Memory B cell (primary cell): ENCODE data around the gene ZNF710.

Source experiments
- ATAC-seq: fragments of 150-1000 bp; cut with Tn5 transposase; 2 replicates; pipeline ENCODE4 v1.10.0; 2021; ENCODE audit warnings: low read depth, mild to moderate bottlenecking, moderate library complexity
- DNase-seq, 2 donors: peaks; one replicate each; pipeline ENCODE4 v3.0.0; 2022; ENCODE audit warnings: low spot score in 2 of 2
- H3K27ac Mint-ChIP-seq: one replicate; pipeline ENCODE4 v1.8.0; 2022; ENCODE audit warnings: mild to moderate bottlenecking, moderate library complexity, mixed read lengths
- H3K27me3 Mint-ChIP-seq: one replicate; pipeline ENCODE4 v1.8.0; 2022; ENCODE audit warnings: mixed read lengths
- H3K36me3 Mint-ChIP-seq: one replicate; pipeline ENCODE4 v1.8.0; 2022; ENCODE audit warnings: mild to moderate bottlenecking, mixed read lengths
- H3K4me1 Mint-ChIP-seq: one replicate; pipeline ENCODE4 v1.8.0; 2022; ENCODE audit warnings: mixed read lengths
- H3K4me3 Mint-ChIP-seq: one replicate; pipeline ENCODE4 v1.8.0; 2022; ENCODE audit warnings: mild to moderate bottlenecking, moderate library complexity, mixed read lengths
- H3K9me3 Mint-ChIP-seq: one replicate; pipeline ENCODE4 v1.8.0; 2022; ENCODE audit warnings: mixed read lengths

Gene ZNF710

DNA sequence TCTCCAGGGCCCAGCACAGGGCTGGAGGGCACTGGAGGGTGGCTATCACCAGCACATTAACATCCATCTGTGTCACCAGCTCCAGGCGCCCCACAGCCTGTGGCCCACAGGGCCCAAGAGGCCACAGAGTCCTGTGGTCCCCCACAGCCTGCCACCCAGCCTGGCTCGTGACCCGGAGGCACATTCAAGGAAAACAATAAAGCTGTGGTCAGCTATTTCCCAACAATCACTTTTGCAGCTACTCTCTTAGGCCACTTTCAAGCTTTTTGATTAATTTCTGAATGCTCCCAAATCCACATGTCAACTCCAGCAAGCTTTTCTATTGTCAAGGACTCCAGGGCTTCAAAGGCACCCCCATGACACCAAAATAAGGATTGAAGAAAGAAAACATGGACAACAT is 84.4 kb downstream of the ZNF710 start:
- ATAC-seq: no peak
- H3K4me3 Mint-ChIP-seq: no peak overlapping the region
- no peaks in the 10 kb centered on the region for H3K4me1 Mint-ChIP-seq
- DNase-seq: no peak
- no peak overlapping the region for H3K27ac Mint-ChIP-seq
- H3K36me3 Mint-ChIP-seq: peaks cover 13% of the 10 kb centered on the region
- H3K9me3 Mint-ChIP-seq: no peaks in the 10 kb centered on the region
- H3K27me3 Mint-ChIP-seq: no peaks in the 10 kb centered on the region

DNA sequence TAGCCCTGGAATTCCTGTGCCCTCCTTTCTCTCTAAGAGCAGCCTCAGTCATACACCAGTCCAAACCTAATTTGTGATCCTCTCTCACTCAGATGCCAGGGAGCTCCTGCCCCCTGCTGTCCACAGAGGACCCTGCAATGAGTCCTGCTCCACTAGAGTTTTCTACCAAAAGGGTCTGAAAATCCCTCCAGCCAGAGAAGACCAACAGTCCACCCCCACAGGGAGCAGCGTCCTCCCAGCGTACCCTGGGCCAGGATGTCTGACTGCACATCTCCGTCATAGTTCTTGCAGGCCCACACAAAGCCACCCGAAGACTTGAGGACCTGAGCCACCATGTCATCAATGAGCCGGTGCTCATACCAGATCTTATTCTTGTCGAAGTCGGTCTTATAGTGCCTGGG is 85.7 kb downstream of the ZNF710 start:
- no peaks in the 10 kb centered on the region for H3K27me3 Mint-ChIP-seq
- H3K4me1 Mint-ChIP-seq: no peaks in the 10 kb centered on the region
- H3K4me3 Mint-ChIP-seq: no peak overlapping the region
- DNase-seq: peak; percentile 43 to 56
- peaks cover 12% of the 10 kb centered on the region for H3K36me3 Mint-ChIP-seq
- no peak overlapping the region for H3K27ac Mint-ChIP-seq
- H3K9me3 Mint-ChIP-seq: no peaks in the 10 kb centered on the region
- peak; percentile 80 for ATAC-seq

DNA sequence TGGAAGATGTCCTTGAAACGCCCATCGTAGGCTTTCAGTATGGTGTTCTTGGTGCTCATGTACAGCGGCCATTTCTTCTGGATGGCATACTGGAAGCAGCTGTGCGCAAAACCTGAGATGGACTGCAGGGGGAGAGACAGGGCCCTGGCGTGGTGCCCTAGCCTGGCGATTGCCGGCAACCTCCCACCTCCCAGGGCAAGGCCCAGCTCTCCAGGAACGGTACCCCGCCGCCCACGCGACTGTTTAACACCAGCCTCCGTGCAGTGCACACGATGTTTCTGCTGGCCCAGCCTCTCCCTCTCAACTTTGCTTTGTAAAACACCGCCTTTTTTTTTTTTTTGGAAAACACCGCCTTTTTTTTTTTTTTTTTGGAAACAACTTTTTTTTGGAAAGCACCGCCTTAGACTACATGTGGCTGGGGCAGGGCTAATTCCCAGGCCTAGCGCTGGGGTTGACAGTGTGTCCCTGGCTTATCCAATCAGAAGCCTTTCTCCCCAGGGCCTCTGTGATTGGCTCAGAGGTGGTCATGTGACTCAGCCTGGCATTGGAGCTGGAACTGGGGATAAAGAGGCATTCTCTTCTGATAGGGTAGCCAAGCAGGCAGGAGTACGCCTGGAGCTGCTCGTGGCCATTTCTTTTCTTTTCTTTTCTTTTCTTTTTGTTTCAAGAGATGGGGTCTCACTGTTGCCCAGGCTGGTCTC is 86.5 kb downstream of the ZNF710 start:
- Mint-ChIP-seq H3K27me3 (no peaks in the 10 kb centered on the region), H3K4me3 (no peak overlapping the region), H3K9me3 (no peaks in the 10 kb centered on the region), H3K36me3 (peaks cover 14% of the 10 kb centered on the region), H3K4me1 (peaks cover 3% of the 10 kb centered on the region), H3K27ac (no peak overlapping the region)
- ATAC-seq (no peak), DNase-seq (no peak)

DNA sequence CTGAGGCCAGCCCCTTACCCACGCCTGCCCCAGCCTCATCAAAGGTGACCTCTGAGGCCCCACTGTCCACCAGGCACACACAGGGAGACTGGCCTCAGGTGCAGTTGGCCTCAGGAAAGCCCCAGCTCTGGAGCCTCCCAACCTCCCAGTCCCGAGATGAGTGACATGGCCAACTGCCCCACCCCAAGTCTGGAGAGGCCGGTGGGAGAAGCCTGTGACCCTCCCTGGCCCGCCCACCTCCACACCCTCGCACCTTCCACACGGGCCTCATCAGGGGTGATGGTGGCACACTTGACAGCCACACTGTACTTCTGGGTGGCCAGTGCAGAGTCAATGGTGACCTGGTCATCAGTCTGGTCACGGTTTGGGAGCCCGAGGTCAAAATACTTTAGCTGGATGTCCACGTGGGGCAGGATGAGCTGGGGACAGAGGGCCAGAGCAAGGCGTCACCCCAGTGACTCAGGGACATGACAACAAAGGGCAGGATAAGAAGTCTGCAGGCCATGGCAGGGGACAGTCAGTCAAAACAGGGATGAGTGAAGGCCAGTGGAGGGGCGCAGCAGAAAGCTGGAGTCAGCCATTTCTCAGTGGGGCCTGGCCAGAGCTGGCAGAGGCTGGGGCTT is 89.2 kb downstream of the ZNF710 start:
- Mint-ChIP-seq H3K9me3 (no peaks in the 10 kb centered on the region), H3K27ac (no peak overlapping the region), H3K4me1 (peaks cover 7% of the 10 kb centered on the region), H3K36me3 (peaks cover 13% of the 10 kb centered on the region), H3K27me3 (no peaks in the 10 kb centered on the region), H3K4me3 (no peak overlapping the region)
- DNase-seq (no peak), ATAC-seq (no peak)

DNA sequence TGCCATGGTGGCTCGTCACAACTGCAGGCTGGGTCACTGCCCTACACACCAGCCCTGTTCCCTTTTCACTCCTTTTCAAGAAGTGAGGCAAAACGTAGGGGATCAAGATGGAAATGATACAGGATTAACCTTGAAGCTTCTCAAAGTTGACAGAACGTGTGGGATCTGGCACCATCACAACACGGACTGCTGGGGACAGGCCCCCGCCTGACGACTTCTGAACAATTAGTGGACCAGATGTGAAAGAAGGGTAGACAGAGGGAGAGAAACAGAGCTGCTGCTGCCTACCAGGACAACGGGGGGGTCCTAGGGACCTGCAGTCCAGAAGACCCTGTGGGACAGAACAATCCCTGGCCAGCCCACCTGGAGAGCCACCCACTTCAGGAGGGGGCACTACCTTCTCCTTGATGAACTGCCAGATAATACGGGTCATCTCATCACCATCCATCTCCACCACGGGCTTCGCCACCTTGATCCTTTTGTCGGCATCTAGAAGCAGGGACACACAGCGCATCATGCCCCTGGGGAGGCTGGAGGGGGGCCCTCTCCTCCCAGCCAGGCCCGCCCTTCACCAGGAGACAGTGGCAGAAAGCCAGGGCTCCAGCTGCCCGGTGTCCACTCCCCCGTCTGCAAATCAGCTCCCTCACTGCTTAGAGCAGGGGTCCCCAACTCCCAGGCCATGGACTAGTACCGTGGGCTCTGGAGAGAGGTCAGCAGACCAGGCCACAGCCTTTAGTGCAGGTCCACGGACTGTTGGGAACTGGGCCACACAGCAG is 90.2 kb downstream of the ZNF710 start:
- Mint-ChIP-seq H3K9me3 (no peaks in the 10 kb centered on the region), H3K27ac (no peak overlapping the region), H3K4me3 (no peak overlapping the region), H3K27me3 (no peaks in the 10 kb centered on the region), H3K4me1 (peaks cover 13% of the 10 kb centered on the region), H3K36me3 (peaks cover 13% of the 10 kb centered on the region)
- DNase-seq: no peak
- ATAC-seq: no peak

DNA sequence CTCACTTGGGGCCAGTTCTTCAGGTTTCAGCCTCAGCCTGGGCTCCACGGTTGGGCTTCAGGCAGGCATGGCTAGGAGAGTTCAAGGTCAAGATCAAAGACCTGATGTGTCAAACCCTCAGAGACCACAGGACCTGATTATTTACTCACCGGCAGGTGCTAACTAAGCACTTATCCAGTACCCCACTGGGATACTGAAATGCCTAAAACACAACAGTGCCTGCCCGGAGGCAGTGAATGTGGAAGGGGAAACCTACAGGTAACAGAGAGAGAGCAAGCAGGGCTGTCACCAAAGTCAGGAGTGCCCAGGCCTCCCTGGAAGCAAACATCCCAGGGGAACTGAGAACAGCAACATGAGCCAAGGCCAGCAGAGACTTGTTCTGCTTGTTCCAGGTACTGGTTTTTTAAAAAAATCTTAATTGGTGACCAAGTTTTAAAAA is 94.4 kb downstream of the ZNF710 start:
- Mint-ChIP-seq H3K27me3 (no peaks in the 10 kb centered on the region), H3K4me3 (peak overlapping the region; percentile 11), H3K9me3 (no peaks in the 10 kb centered on the region), H3K36me3 (peaks cover 2% of the 10 kb centered on the region), H3K4me1 (peaks cover 43% of the 10 kb centered on the region), H3K27ac (peak overlapping the region; percentile 81)
- DNase-seq (no peak), ATAC-seq (no peak)

DNA sequence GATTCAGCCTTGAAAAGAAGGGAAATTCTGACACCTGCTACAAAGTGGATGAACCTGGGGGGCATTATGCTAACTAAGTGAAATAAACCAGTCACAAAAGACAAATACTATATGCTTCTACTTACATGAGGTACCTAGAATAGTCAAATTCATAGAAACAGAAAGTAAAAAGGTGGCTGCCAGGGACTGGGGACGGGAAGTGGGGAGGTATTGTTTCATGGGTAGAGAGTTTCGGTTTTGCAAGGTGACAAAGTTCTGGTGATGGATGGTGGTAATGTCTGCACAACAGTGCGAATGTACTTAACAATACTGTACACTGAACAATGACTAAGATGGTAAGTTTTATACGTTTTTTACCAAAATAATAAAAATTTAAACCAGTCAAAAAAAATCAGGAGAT is 96.4 kb downstream of the ZNF710 start:
- Mint-ChIP-seq H3K27ac (peak overlapping the region; percentile 84), H3K4me3 (peak overlapping the region; percentile 3), H3K9me3 (no peaks in the 10 kb centered on the region), H3K4me1 (peaks cover 48% of the 10 kb centered on the region), H3K36me3 (no peaks in the 10 kb centered on the region), H3K27me3 (no peaks in the 10 kb centered on the region)
- ATAC-seq: peak; percentile 72
- peak in 1 of 2 donors; percentile 66 for DNase-seq

DNA sequence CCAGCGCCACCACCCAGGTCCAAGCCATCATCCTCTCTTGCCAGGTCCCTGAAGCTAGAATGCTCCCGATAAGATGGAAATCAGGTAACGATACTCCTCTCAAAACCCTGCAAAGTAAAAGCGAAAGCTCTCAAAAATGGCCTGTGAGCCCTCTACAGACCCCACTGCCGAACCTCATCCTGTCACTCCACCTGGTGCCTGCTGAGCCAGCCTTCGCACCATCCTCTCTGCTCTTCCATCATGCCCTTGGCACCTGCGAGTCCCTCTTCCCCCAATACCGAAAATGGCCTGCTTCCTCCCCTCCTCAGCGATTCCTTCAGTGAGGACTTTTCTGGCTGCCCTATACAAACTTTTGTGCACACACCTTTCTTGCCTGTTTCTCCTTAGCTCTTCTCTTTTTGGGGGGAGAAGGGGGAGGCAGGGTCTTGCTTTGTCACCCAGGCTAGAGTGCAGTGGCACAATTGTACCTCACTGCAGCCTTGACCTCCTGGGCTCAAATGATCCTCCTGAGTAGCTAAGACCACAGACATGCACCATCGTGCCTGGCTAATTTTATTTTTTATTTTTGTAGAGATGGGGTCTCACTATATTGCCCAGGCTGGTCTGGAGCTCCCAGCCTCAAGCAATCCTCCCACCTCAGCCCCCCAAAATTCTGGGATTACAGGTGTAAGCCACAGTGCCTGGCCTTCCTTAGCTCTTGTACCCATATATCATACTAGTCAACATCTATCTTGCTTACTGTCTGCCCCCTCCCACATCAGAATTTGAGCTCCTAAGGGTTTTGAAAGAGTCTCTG is 98.1 kb downstream of the ZNF710 start:
- peak; percentile 27 to 37 for DNase-seq
- peak overlapping the region; percentile 84 for H3K4me3 Mint-ChIP-seq
- H3K27me3 Mint-ChIP-seq: no peaks in the 10 kb centered on the region
- peak overlapping the region; percentile 91 for H3K27ac Mint-ChIP-seq
- peak; percentile 33 for ATAC-seq
- no peaks in the 10 kb centered on the region for H3K9me3 Mint-ChIP-seq
- no peaks in the 10 kb centered on the region for H3K36me3 Mint-ChIP-seq
- peaks cover 53% of the 10 kb centered on the region for H3K4me1 Mint-ChIP-seq

DNA sequence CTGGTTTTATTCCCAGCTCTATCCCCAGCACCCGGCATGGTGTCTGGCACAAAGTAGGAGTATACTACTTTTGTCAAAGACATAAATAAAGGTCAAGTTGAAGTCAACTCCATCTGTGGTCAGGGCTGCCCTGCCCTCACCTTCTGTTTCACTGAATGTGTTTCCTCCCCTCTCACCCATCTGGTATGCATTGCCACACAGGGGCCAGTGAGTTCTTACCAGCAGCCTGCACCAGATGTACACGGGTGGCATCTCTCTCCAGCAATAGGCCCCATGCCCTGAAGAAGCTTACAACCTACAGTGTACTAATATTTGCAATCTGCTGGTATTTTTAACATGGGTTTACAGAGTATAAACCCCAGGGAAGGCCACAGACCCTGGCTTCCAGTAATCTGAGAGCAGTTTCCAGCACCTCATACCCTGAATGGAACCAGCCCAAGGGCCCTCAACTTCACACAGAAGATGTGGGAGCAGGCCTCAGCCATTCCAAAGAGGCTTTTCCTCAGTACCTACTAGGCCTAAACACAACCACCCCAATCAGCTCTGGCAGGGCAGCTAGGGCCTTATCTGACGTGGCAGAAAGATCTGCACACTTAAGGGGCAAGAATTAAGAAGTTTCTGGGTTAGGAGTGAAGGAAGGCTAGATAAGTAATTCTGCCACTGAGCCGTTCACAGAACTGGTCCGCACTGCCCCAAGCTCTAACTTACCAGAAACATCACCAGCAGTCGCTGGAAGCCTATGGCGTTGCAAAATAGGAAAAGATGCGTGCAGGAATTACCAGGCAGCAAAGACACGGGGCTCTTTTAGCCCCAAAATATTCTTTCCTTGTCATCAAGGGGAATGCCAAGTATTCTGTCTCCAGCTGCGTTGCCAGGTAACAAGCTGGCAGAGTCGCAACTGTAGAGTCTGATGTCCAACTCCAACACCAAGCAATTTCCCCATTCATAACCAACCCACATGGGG is 99.0 kb downstream of the ZNF710 start:
- ATAC-seq: no peak
- peak overlapping the region; percentile 89 for H3K4me3 Mint-ChIP-seq

DNA sequence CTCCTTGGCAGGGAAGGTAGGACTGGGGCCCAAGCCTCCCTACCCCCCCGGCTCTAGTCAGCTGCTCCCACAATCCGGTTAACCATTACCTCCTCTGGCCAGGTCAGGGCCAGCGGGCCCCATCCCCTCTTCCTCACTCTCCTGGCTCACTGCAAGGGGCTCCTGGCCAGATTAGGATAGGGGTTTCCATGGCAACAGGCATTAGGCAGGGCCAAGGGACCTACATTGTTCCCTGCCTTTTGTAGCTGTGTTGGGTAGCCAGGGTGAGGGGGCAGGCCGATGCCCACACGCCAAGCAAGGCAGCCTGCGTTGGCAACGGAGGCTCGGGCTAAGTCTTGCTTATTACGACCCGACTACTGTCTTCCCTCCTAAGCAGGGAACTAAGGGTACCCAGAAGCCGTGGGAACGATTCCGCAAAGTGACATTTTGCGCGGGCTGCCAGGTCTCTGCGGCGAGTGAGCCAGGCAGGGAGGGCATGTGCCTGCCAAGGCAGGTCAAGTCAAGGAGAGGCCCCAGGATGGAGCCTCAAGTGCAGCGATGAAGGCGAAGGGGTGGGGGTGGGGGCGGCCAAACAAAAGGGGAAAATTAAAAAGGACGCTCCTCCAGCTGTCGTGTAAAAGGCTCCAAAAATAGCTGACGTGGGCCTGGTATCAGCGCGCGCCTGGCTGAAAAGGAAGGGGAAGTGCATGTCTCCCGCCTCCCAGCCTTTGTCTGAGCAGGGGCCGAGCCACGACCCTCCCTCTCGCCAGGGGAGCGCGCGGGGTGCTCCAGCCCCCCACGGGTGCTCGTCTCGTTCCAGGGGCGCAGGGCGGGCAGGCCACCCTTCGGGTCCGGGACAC is 100.2 kb downstream of the ZNF710 start:
- Mint-ChIP-seq H3K9me3 (no peaks in the 10 kb centered on the region), H3K27me3 (no peaks in the 10 kb centered on the region), H3K4me3 (peak overlapping the region; percentile 89), H3K27ac (peak overlapping the region; percentile 91), H3K4me1 (peaks cover 45% of the 10 kb centered on the region), H3K36me3 (no peaks in the 10 kb centered on the region)
- DNase-seq (peak in 1 of 2 donors; percentile 32), ATAC-seq (peak; percentile 8)

More for the DNA sequence above, 99.0 kb downstream of the ZNF710 start:
- Mint-ChIP-seq H3K27ac (peak overlapping the region; percentile 91), H3K27me3 (no peaks in the 10 kb centered on the region), H3K9me3 (no peaks in the 10 kb centered on the region), H3K36me3 (no peaks in the 10 kb centered on the region), H3K4me1 (peaks cover 51% of the 10 kb centered on the region)
- DNase-seq: no peak

DNA sequence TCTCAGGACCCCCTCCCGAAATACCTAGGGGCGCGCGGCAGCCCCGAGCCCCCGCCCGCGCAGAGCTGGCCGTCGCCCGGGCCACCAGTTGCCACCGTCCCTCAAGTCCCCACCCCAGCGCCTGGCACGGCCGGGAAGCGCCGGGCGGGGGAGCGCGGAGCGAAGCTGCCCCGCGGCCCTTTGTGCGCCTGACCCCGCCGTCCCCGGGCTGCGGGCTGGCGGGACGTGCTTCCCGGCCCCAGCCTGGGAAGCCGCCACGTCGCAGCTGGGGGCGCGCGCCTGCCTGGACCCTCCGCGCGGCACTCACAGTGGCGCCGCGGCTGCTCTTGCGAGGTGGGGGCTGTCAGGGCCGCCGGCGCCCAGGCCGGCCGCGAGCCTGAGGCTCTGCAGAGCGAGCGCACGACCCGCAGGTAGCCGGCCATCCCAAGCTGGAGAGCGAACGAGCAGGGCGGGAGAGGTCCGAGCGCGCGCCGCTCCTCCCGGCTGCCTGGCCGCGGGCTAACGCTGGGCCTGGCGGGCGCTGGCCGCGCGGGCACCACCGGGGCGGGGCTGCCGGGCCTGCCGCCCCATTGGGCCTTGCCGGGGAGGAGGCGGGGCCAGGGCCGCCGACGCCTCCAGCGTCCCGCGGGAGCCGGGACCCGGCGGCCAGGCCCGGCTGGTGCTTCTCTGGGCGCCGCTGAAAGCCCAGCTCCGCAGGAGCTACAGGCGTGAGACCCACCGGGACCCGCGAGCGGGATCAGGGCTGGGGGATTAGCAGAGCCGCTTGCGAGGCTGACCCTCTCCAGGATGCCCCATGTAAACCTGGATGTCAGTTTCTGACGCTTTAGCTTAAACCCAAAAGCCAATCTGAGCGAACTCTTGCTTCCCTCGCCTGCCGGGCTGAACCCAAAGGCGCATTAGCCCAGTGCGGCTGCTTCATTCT is 101.1 kb downstream of the ZNF710 start, which contains the start of gene IDH2:
IDH2 (minus strand) TSS at position 500 of the 922 bp plus-strand sequence; CDS start at position 422, 78 bp downstream.
- H3K4me1 Mint-ChIP-seq: peaks cover 40% of the 10 kb centered on the region

More for the DNA sequence above, 101.1 kb downstream of the ZNF710 start, which contains the start of gene IDH2:
- DNase-seq (peak; percentile 60 to 78), ATAC-seq (peak; percentile 69)
- H3K27me3 Mint-ChIP-seq: peaks cover 1% of the 10 kb centered on the region
- H3K9me3 Mint-ChIP-seq: no peaks in the 10 kb centered on the region
- H3K36me3 Mint-ChIP-seq: no peaks in the 10 kb centered on the region
- peak within 1 kb of the TSS; percentile 89 for H3K4me3 Mint-ChIP-seq
- H3K27ac Mint-ChIP-seq: peak within 1 kb of the TSS; percentile 91
